Muscle of back (tissue), 10 donors: Measurements from ENCODE around the gene POU3F1. TPM values are rescaled to one million over a fixed set of nuclear protein-coding genes. Genes with fewer than 3 reads are reported as not detected.

Experiments
- polyA plus RNA-seq, 10 donors: library from polyadenylated mRNA; unstranded; fragments of 120-200 nt; gene quantifications; one replicate each; pipeline ENCODE4 v1.2.1, GENCODE V29; 2013; ENCODE audit not compliant: insufficient read length in 10 of 10

POU3F1 gene
- polyA plus RNA-seq, 10 donors: 0.34 to 1.8 (median 0.85) TPM

Other genes with a start within 250 kb of the POU3F1 start
- 10 to 100 TPM; 28.1 to 55.2 (median 34.3) TPM for gene C1orf122, start 239.0 kb downstream of the POU3F1 start, polyA plus RNA-seq
- 1 to 10 TPM; 6.4 to 9.5 (median 7.7) TPM for gene YRDC, start 238.6 kb downstream of the POU3F1 start, polyA plus RNA-seq
- gene MTF1, start 187.2 kb downstream of the POU3F1 start, polyA plus RNA-seq: 1 to 10 TPM; 4.8 to 8.0 (median 6.1) TPM
- gene INPP5B, start 99.7 kb downstream of the POU3F1 start, polyA plus RNA-seq: 10 to 100 TPM in 9 of 10 donors, 1 to 10 TPM in 1; 7.1 to 13.6 (median 10.8) TPM
- gene SF3A3, start 56.8 kb downstream of the POU3F1 start, polyA plus RNA-seq: 10 to 100 TPM; 38.8 to 75.4 (median 57.2) TPM
- gene FHL3, start 41.3 kb downstream of the POU3F1 start, polyA plus RNA-seq: 100 to 1,000 TPM in 9 of 10 donors, 10 to 100 TPM in 1; 66.8 to 174 (median 127) TPM
- 100 to 1,000 TPM in 5 of 10 donors, 10 to 100 TPM in 5; 77.5 to 122 (median 101) TPM for gene UTP11, start 34.1 kb downstream of the POU3F1 start, polyA plus RNA-seq